ENCODE data around the gene COL27A1.

DNA sequence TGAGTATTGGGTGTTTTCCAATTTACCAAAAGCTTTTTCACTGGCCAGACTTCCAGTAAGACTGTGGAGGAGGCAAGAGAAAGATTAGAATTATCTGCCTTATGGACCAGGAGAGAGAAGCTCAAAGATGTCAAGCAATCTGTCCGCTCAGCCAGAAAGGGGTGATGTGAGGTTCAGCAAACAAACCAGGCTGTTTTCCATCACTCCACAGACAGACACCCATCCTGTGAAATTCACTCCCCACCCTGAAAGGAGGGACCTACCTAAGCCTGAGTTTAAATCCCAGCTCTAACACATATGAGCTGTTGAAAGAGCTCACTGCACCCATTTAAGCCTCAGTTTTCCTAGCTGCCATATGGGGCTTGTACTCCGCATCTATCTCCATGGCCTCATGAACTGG lies 14.9 kb upstream of the COL27A1 start:
- TF ChIP-seq POLR2AphosphoS5 (IDR thresholded peaks at IDR 0.05; ENCODE audit: low read depth): no peak
- TF ChIP-seq, protein P1, sequence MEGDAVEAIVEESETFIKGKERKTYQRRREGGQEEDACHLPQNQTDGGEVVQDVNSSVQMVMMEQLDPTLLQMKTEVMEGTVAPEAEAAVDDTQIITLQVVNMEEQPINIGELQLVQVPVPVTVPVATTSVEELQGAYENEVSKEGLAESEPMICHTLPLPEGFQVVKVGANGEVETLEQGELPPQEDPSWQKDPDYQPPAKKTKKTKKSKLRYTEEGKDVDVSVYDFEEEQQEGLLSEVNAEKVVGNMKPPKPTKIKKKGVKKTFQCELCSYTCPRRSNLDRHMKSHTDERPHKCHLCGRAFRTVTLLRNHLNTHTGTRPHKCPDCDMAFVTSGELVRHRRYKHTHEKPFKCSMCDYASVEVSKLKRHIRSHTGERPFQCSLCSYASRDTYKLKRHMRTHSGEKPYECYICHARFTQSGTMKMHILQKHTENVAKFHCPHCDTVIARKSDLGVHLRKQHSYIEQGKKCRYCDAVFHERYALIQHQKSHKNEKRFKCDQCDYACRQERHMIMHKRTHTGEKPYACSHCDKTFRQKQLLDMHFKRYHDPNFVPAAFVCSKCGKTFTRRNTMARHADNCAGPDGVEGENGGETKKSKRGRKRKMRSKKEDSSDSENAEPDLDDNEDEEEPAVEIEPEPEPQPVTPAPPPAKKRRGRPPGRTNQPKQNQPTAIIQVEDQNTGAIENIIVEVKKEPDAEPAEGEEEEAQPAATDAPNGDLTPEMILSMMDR (IDR thresholded peaks at IDR 0.05; ENCODE audit: insufficient read depth, low read length): no peak
- TF ChIP-seq, protein P2, sequence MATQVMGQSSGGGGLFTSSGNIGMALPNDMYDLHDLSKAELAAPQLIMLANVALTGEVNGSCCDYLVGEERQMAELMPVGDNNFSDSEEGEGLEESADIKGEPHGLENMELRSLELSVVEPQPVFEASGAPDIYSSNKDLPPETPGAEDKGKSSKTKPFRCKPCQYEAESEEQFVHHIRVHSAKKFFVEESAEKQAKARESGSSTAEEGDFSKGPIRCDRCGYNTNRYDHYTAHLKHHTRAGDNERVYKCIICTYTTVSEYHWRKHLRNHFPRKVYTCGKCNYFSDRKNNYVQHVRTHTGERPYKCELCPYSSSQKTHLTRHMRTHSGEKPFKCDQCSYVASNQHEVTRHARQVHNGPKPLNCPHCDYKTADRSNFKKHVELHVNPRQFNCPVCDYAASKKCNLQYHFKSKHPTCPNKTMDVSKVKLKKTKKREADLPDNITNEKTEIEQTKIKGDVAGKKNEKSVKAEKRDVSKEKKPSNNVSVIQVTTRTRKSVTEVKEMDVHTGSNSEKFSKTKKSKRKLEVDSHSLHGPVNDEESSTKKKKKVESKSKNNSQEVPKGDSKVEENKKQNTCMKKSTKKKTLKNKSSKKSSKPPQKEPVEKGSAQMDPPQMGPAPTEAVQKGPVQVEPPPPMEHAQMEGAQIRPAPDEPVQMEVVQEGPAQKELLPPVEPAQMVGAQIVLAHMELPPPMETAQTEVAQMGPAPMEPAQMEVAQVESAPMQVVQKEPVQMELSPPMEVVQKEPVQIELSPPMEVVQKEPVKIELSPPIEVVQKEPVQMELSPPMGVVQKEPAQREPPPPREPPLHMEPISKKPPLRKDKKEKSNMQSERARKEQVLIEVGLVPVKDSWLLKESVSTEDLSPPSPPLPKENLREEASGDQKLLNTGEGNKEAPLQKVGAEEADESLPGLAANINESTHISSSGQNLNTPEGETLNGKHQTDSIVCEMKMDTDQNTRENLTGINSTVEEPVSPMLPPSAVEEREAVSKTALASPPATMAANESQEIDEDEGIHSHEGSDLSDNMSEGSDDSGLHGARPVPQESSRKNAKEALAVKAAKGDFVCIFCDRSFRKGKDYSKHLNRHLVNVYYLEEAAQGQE (IDR thresholded peaks at IDR 0.05; ENCODE audit: insufficient replicate concordance, low read depth): no peak
- TF ChIP-seq GABPA (IDR thresholded peaks at IDR 0.05; ENCODE audit: low read depth): no peak
